Measurements from ENCODE around the gene POU3F3. TPM values are rescaled to one million over a fixed set of nuclear protein-coding genes. Genes with fewer than 3 reads are reported as not detected.

The POU3F3 gene
- total and polyA plus RNA-seq, 2 of the 8 experiments (the other 6 are each of a cell fraction or from before 2014, with no cell fraction given) = 0.09 TPM; not detected in 1

DNA sequence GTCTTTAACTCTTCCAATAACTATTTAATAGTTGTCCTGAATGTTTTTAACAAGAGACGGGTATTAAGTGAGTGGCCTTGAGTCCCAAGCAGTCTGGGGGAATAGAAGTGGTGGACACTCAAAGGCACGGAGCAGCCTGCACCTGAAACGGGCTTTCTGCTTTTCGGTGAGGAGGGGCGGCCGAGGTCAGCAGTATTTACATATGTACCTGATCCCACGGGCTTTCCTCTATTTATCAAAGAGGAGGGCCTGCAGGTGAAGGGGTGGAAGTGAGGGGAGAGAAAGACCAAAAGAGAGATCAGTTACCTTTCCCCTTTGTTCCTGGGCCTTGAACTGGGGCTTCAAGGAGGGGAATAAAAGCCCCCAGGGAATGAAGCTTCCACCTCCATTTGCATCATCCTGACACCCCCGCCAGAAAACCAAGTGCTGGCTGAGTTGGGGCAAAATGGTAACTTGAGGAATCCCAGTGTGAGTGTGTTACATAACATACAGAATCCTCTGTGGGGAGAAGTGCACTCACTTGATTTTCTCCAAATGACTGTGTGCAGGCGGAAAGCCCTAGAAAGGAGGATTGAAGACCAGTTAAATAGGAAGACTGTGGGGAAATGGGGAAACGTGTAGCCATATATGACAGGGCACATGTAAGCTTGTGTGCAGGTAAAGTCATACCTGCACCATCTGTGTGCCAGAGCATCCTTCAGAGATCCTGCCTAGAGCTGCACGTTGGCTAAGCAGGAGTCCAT is 12.4 kb downstream of the POU3F3 start:
- ChIA-PET CTCF (ENCODE audit: partially characterized antibody) (interaction anchor here (1.0 to 1.7 kb wide), 3 partner anchors 10 to 249 kb away, joined by 3 to 8 read pairs (median 4); no protein-coding TSS in a partner anchor), POLR2A (ENCODE audit: partially characterized antibody) (no interaction called here)
- no peak overlapping the region for H3K4ac ChIP-seq (replicated peaks; ENCODE audit: insufficient read length, low read depth, low read length)
- H4K5ac ChIP-seq (ENCODE audit: insufficient read length, low read depth, low read length) = no peak overlapping the region
- H3K9ac ChIP-seq (replicated peaks in 1 of 4; ENCODE audit: extremely low read depth in 1 of 4, low read depth in 3 of 4, low read length in 3 of 4) = no peak overlapping the region
- H3K23me2 ChIP-seq (ENCODE audit: low read depth, low read length) = peaks cover 10% of the 10 kb centered on the region
- TF ChIP-seq RNF2 (IDR thresholded peaks at IDR 0.05; ENCODE audit: borderline replicate concordance, low read depth, low read length, missing control alignments, poor library complexity, severe bottlenecking) = peak; percentile 45
- TF ChIP-seq SUZ12 (IDR thresholded peaks at IDR 0.05; ENCODE audit: low read length) = peak; percentile 28; the same call in 1 of the 2 replicates
- TF ChIP-seq CHD2 (IDR thresholded peaks at IDR 0.05; ENCODE audit: low read length) = no peak
- H3K79me1 ChIP-seq (ENCODE audit: low read depth, low read length) = no peaks in the 10 kb centered on the region
- H3K36me3 ChIP-seq (ENCODE audit: control insufficient read depth in 2 of 4, insufficient read depth in 4 of 4, low read length in 3 of 4) = no peaks in the 10 kb centered on the region; a peak in 1 of 8 replicates
- H3K14ac ChIP-seq (ENCODE audit: insufficient read length) = no peak overlapping the region
- no peak overlapping the region for H2BK120ac ChIP-seq (replicated peaks; ENCODE audit: low read depth, low read length)
- no peak overlapping the region for H3K56ac ChIP-seq (replicated peaks; ENCODE audit: insufficient read length, low read depth, low read length)
- H2BK12ac ChIP-seq (ENCODE audit: low read depth, low read length) = peak overlapping the region; percentile 91
- DNase-seq (ENCODE audit: low read depth in 1 of 2, low spot score in 2 of 2) (no peak), FAIRE-seq (no peak)
- no peak overlapping the region for H2BK5ac ChIP-seq (ENCODE audit: low read depth, low read length)
- H3K4me3 ChIP-seq (ENCODE audit: extremely low read depth in 1 of 4, insufficient read depth in 2 of 4, low read depth in 3 of 4, low read length in 4 of 4) = no peak overlapping the region
- no peak overlapping the region for H4K8ac ChIP-seq (ENCODE audit: extremely low read depth, insufficient read depth, low read length)
- no peaks in the 10 kb centered on the region for H3K9me3 ChIP-seq (ENCODE audit: insufficient read depth in 2 of 2, low read depth in 1 of 2, low read length in 1 of 2)
- peaks cover 84 to 100% (median 96%) of the 10 kb centered on the region in 4 experiments for H3K27me3 ChIP-seq (replicated peaks in 1 of 4; ENCODE audit: control insufficient read depth in 3 of 4, extremely low read depth in 1 of 4, insufficient read depth in 3 of 4, low read length in 3 of 4)
- H3K4me2 ChIP-seq (ENCODE audit: insufficient read depth in 1 of 2, low read depth in 2 of 2, low read length in 2 of 2) = peak overlapping the region in 1 of 2 experiments; percentile 68; a peak in 1 of 4 replicates
- 4% methylated on average over 11 of the region's 11 CpGs; no CpG with 5 or more reads in 1 of the 2 experiments for WGBS, 2 experiments (ENCODE audit: extremely low coverage in 1 of 2, insufficient coverage in 1 of 2, insufficient read length in 1 of 2, insufficient replicate concordance in 2 of 2, low coverage in 1 of 2, low lambda C conversion rate in 2 of 2, missing lambda C conversion rate in 1 of 2)
- H3K23ac ChIP-seq (ENCODE audit: insufficient read length) = no peak overlapping the region
- peak overlapping the region; percentile 32; the same call in 1 of the 2 replicates for H2BK20ac ChIP-seq (ENCODE audit: low read length)
- H3K27ac ChIP-seq (ENCODE audit: low read depth, low read length) = no peak overlapping the region
- no peaks in the 10 kb centered on the region for H3K79me2 ChIP-seq (ENCODE audit: control insufficient read depth in 1 of 2, insufficient read depth in 2 of 2, low read length in 2 of 2)
- H2BK15ac ChIP-seq (ENCODE audit: low read length) = no peak overlapping the region
- H2AFZ ChIP-seq (ENCODE audit: low read length) = no peak overlapping the region
- no peak overlapping the region for H3K18ac ChIP-seq (ENCODE audit: extremely low read depth, low read length)
- no peak overlapping the region for H4K91ac ChIP-seq (replicated peaks; ENCODE audit: insufficient read length, low read length)
- no peak overlapping the region for H2AK5ac ChIP-seq (ENCODE audit: low read depth, low read length)
- peaks cover 23 to 33% of the 10 kb centered on the region in 2 experiments for H4K20me1 ChIP-seq (replicated peaks in 1 of 2; ENCODE audit: control insufficient read depth in 1 of 2, insufficient read depth in 2 of 2, low read length in 2 of 2)
- H3K4me1 ChIP-seq (replicated peaks in 1 of 4; ENCODE audit: control insufficient read depth in 3 of 4, insufficient read depth in 4 of 4, low read length in 3 of 4) = peaks cover 8 to 43% (median 24%) of the 10 kb centered on the region in 4 experiments
